Omental fat pad (tissue), 4 donors: Measurements from ENCODE around the gene ODAD4. TPM values are rescaled to one million over a fixed set of nuclear protein-coding genes. Genes with fewer than 3 reads are reported as not detected.

Experiments used
- ATAC-seq: fragments of 150-250 bp; one replicate; pipeline ENCODE4 v1.9.1; 2016; ENCODE audit warnings: mild to moderate bottlenecking, moderate library complexity; ENCODE audit not compliant: low FRiP score
- DNase-seq: peaks from one replicate; pipeline ENCODE4 v3.0.0-alpha.2; 2019; ENCODE audit warnings: low spot score
- CTCF ChIP-seq, 3 donors: fragments of 450-650 bp; IDR thresholded peaks; one replicate each; pipeline ENCODE4 v1.5.1; 2016 to 2017; ENCODE audit warnings: antibody characterized with exemption in 3 of 3, mild to moderate bottlenecking in 3 of 3, moderate library complexity in 2 of 3
- total RNA-seq, 4 donors: library from RNA; depleted of rRNA; stranded (reverse); fragments of >200 nt; gene quantifications; one replicate each; pipeline ENCODE4 v1.1.0, GENCODE V29; 2016

The ODAD4 gene
- total RNA-seq, 4 donors from 2014 or later: 0.19 to 0.96 (median 0.49) TPM

DNA sequence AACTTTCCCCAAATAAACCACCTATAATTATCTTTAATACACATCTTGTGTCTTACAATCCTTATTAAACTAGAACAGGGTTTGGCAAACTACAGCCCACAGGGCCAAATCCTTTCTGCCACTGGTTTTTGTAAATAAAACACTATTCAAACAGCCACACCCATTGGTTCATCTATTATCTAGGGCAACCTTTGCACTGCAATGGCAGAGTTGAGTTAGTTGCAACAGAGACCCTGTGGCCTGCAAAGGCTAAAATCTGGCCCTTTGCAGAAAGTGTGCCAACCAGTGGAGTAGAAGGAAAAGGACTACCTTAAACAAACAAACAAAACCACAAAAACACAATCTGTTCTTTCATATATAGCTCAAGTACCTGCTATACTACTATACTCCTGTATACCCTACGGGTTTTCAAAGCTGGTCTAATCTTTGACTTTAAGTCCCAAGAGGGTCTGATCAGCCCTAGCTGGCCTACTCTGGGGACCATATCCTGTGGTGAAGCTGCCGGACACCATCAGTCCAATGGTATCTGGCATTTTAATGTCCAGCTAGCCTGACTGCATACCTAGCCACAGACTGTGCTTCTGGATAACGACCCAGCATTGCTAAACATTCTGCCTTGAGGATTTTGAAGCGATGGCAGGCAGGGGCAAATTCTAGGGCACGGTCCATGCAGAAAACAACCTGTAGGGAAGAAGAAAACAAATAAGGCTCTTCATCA, 59.4 kb downstream of the ODAD4 start:
- DNase-seq: no peak
- no peak for TF ChIP-seq CTCF (IDR thresholded peaks at IDR 0.05)
- no peak for ATAC-seq

- ATAC-seq (no peak), DNase-seq (no peak)
- TF ChIP-seq CTCF (IDR thresholded peaks at IDR 0.05): no peak
Measured at GRCh38 chr17:41992576-41992975, 62.2 kb downstream of the ODAD4 start.

DNA sequence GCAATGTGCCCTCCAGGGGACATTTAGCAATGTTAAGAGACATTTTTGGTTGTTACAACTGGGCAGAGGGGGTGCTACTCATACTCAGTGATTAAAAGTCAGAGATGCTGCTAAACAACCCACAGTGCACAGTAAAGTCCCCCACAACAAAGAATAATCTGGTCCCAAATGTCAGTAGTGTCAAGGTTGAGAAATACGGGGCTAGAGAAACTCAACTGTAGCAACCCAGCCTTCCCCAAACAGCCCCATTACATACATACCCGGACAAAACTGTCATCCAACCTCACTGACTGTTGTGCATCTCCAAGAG, 66.4 kb downstream of the ODAD4 start:
- no peak for TF ChIP-seq CTCF (IDR thresholded peaks at IDR 0.05)
- ATAC-seq (no peak), DNase-seq (no peak)

DNA sequence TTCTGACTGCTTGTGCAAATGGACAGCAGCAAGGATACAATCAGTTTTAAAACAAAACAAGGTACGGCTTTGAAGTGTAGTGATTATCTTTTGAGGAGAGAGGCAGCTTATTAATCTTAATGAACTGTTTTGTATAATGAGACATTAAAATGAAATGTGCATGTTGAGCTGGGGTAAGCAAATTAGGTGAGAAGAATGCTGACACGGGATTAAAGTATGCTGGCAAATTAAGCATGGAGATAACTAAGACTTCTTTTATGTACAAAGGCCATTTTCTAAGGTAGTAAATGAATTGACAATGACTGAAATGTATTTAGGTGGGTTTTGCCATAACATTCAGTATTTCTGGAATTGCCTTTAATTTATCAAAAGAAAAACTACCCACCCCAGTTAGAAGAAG, 68.1 kb downstream of the ODAD4 start:
- TF ChIP-seq CTCF (IDR thresholded peaks at IDR 0.05): no peak
- DNase-seq (no peak), ATAC-seq (no peak)

DNA sequence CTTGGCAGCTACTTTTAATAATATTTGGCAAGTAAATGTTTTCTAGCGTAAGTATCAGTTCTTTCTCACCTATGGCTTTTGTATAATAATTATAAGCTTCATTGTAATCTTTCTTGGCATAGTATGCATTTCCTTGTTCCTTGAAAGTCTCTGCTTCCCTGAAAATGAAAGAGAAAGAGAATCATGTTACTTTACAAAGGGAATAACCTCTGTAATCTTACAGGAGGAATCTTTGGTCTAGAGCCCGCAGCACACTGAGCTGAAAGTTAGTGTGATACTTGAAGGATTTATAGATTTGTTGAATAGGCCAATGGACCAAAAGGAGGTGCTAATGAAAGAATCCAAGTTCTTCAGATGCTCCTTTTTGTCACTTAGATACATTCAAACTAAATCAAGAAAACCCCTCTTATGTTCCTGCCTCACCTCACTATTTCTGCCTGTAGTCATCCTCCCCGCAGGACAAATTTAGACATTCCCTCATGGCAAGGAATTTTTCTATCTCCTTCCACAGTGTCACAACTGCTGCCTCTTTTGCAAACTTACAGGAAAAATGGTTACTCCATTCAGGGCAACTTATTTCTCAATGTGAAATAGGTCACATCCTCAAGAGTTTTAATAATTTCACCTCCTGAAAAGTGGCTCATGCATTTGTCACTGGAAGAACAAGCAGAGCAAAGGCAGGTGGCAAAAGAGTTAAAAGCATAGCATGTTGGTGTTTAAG, 70.2 kb downstream of the ODAD4 start:
- DNase-seq: no peak
- ATAC-seq: no peak
- TF ChIP-seq CTCF (IDR thresholded peaks at IDR 0.05): no peak

DNA sequence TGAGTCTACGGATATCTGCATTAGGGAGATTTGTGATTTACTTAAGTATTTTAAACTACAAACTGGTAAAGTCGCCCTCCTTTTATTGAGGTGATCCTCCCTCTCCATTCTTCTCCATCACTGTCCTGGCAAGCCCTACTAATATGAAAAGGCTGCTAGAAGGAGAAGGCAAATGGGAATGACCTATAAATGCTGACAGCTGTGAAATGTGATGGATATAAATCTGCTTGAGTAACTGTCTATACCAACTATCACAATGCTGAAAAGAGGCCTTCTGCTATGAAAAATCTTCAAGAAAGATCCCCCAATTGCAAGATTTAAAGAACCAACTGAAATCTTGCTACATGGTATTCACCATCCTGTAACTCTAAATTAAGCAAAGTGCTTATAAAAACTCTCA, 71.3 kb downstream of the ODAD4 start:
- DNase-seq (no peak), ATAC-seq (no peak)
- TF ChIP-seq CTCF (IDR thresholded peaks at IDR 0.05): no peak
